Neuronal stem cell (in vitro differentiated cells): ENCODE data around the gene DCXR.

Experiments
- DNase-seq: peaks from one replicate; pipeline ENCODE4 v3.0.0-alpha.2; 2013; ENCODE audit warnings: low spot score
- H2AFZ ChIP-seq: one replicate; pipeline ENCODE4 v1.6.1; 2013; ENCODE audit warnings: mild to moderate bottlenecking, low read length, inconsistent platforms
- H2AK5ac ChIP-seq: 2 replicates; pipeline ENCODE4 v1.6.1; 2013; ENCODE audit warnings: low read depth, mild to moderate bottlenecking, inconsistent platforms, low read length, moderate library complexity, mixed read lengths
- H2BK120ac ChIP-seq: 2 replicates; pipeline ENCODE4 v1.6.1; 2013; ENCODE audit warnings: low read depth, mild to moderate bottlenecking, inconsistent platforms, low read length, moderate library complexity, mixed read lengths
- H2BK12ac ChIP-seq: one replicate; pipeline ENCODE4 v1.6.1; 2013; ENCODE audit warnings: low read length, inconsistent platforms
- H2BK15ac ChIP-seq: 2 replicates; pipeline ENCODE4 v1.6.1; 2013; ENCODE audit warnings: mild to moderate bottlenecking, low read length, inconsistent platforms, mixed read lengths
- H2BK5ac ChIP-seq: one replicate; pipeline ENCODE4 v1.6.1; 2013; ENCODE audit warnings: inconsistent platforms, mild to moderate bottlenecking, low read length, moderate library complexity
- H3K14ac ChIP-seq: one replicate; pipeline ENCODE4 v1.6.1; 2013; ENCODE audit warnings: low read length, inconsistent platforms
- H3K18ac ChIP-seq: 2 replicates; pipeline ENCODE4 v1.6.1; 2013; ENCODE audit warnings: low read length, inconsistent platforms
- H3K23ac ChIP-seq: 2 replicates; pipeline ENCODE4 v1.6.1; 2013; ENCODE audit warnings: low read depth, mild to moderate bottlenecking, mixed read lengths, low read length, inconsistent platforms; ENCODE audit not compliant: poor library complexity
- H3K27ac ChIP-seq: replicated peaks from 3 replicates; pipeline ENCODE4 v1.5.1; 2013; ENCODE audit warnings: low read length, inconsistent platforms
- H3K27me3 ChIP-seq, 3 experiments: 2 replicates each; pipeline ENCODE4 v1.6.1; 2013; ENCODE audit warnings: low read length in 3 of 3, mild to moderate bottlenecking in 2 of 3, inconsistent platforms in 1 of 3, low read depth in 1 of 3, mixed read lengths in 1 of 3, moderate library complexity in 1 of 3; ENCODE audit not compliant: control insufficient read depth in 3 of 3, insufficient read depth in 3 of 3
- H3K36me3 ChIP-seq, 2 donors: replicated peaks in 1 of 2; 2 replicates each; pipeline ENCODE4 v1.6.1; 2013; ENCODE audit warnings: low read length in 2 of 2; ENCODE audit not compliant: control insufficient read depth in 2 of 2, insufficient read depth in 2 of 2
- H3K4ac ChIP-seq: 2 replicates; pipeline ENCODE4 v1.6.1; 2013; ENCODE audit warnings: inconsistent platforms, mild to moderate bottlenecking, low read length, moderate library complexity
- H3K4me1 ChIP-seq, 2 donors: 1 replicate in 1 of 2; 2 replicates in 1 of 2; pipeline ENCODE4 v1.6.1; 2013; ENCODE audit warnings: low read length in 2 of 2, low read depth in 1 of 2; ENCODE audit not compliant: control insufficient read depth in 2 of 2, insufficient read depth in 1 of 2
- H3K4me2 ChIP-seq: one replicate; pipeline ENCODE4 v1.6.1; 2013; ENCODE audit warnings: mild to moderate bottlenecking, low read length, inconsistent platforms; ENCODE audit not compliant: insufficient read depth, poor library complexity, severe bottlenecking
- H3K4me3 ChIP-seq, 2 donors: 2 replicates each; pipeline ENCODE4 v1.5.1; 2013; ENCODE audit warnings: low read length in 2 of 2, mild to moderate bottlenecking in 2 of 2, inconsistent platforms in 1 of 2, moderate library complexity in 1 of 2
- H3K79me1 ChIP-seq: one replicate; pipeline ENCODE4 v1.6.1; 2013; ENCODE audit warnings: low read depth, mild to moderate bottlenecking, inconsistent platforms, low read length, moderate library complexity
- H3K9ac ChIP-seq: one replicate; pipeline ENCODE4 v1.6.1; 2013; ENCODE audit warnings: mild to moderate bottlenecking, low read depth, low read length, inconsistent platforms; ENCODE audit not compliant: poor library complexity
- H3K9me3 ChIP-seq, 2 donors: replicated peaks in 1 of 2; 2 replicates each; pipeline versions ENCODE3 to v1.6.1; 2013; ENCODE audit warnings: low read length in 2 of 2, mild to moderate bottlenecking in 2 of 2, inconsistent platforms in 1 of 2, low read depth in 1 of 2, mixed read lengths in 1 of 2, moderate library complexity in 1 of 2; ENCODE audit not compliant: control insufficient read depth in 2 of 2, insufficient read depth in 1 of 2
- H4K8ac ChIP-seq: one replicate; pipeline ENCODE4 v1.6.1; 2013; ENCODE audit warnings: low read depth, mild to moderate bottlenecking, inconsistent platforms, low read length, moderate library complexity
- H4K91ac ChIP-seq: one replicate; pipeline ENCODE4 v1.6.1; 2013; ENCODE audit warnings: low read length, low read depth, mild to moderate bottlenecking, inconsistent platforms; ENCODE audit not compliant: poor library complexity
- WGBS, 2 donors: extraction: QIAGEN DNeasy Blood & Tissue Kit; methylation state at CpG; one replicate each; pipeline ENCODE4 v1.1.7; 2013; ENCODE audit warnings: missing lambda C conversion rate in 2 of 2, mixed read lengths in 1 of 2; ENCODE audit not compliant: insufficient read length in 2 of 2, insufficient replicate concordance in 1 of 2; ENCODE audit errors: extremely low coverage in 2 of 2; 5-methylcytosine and 5-hydroxymethylcytosine counted together

Gene DCXR

GRCh38 chr17:82005701-82006348 lies 31.7 kb downstream of the DCXR start:
- Histone ChIP-seq H3K36me3 (no peaks in the 10 kb centered on the region), H3K27me3 (no peaks in the 10 kb centered on the region), H2BK5ac (peak overlapping the region; percentile 13), H3K27ac (peak overlapping the region; percentile 12), H3K4me2 (no peak overlapping the region), H2BK120ac (no peak overlapping the region), H4K8ac (peak overlapping the region; percentile 48), H3K4me1 (peaks cover 5 to 13% of the 10 kb centered on the region in 2 donors), H3K14ac (peak overlapping the region; percentile 63), H3K9me3 (no peaks in the 10 kb centered on the region), H2BK12ac (peak overlapping the region; percentile 94), H3K4ac (peak overlapping the region; percentile 37), H2AK5ac (peak overlapping the region; percentile 75), H3K4me3 (peak overlapping the region in 1 of 2 donors; percentile 63), H4K91ac (no peak overlapping the region), H3K79me1 (peaks cover 9% of the 10 kb centered on the region), H2AFZ (no peak overlapping the region), H3K18ac (peak overlapping the region; percentile 13), H3K23ac (peak overlapping the region; percentile 80), H3K9ac (peak overlapping the region; percentile 63), H2BK15ac (no peak overlapping the region)
- DNase-seq: no peak
- WGBS, 2 donors: no CpG with 5 or more reads among the region's 30 CpGs

GRCh38 chr17:82004517-82005455 lies 32.7 kb downstream of the DCXR start:
- peak overlapping the region; percentile 13 for H2BK5ac ChIP-seq
- peak overlapping the region; percentile 21 for H3K9ac ChIP-seq
- H3K79me1 ChIP-seq: peaks cover 14% of the 10 kb centered on the region
- H4K91ac ChIP-seq: no peak overlapping the region
- no peak for DNase-seq
- no CpG with 5 or more reads among the region's 41 CpGs for WGBS, 2 donors
- no peak overlapping the region for H2AFZ ChIP-seq
- no peak overlapping the region for H3K4ac ChIP-seq
- H2BK12ac ChIP-seq: no peak overlapping the region
- H3K23ac ChIP-seq: no peak overlapping the region
- no peak overlapping the region for H2BK15ac ChIP-seq
- no peak overlapping the region for H3K18ac ChIP-seq
- no peak overlapping the region for H2BK120ac ChIP-seq
- no peaks in the 10 kb centered on the region for H3K36me3 ChIP-seq
- H3K4me3 ChIP-seq: no peak overlapping the region
- no peak overlapping the region for H2AK5ac ChIP-seq
- no peak overlapping the region for H4K8ac ChIP-seq
- H3K14ac ChIP-seq: peak overlapping the region; percentile 38
- H3K27ac ChIP-seq: no peak overlapping the region
- no peaks in the 10 kb centered on the region for H3K9me3 ChIP-seq
- peaks cover 5 to 13% of the 10 kb centered on the region in 2 donors for H3K4me1 ChIP-seq
- no peaks in the 10 kb centered on the region for H3K27me3 ChIP-seq
- H3K4me2 ChIP-seq: no peak overlapping the region

- Histone ChIP-seq H3K4me2 (no peak overlapping the region), H2BK15ac (no peak overlapping the region), H3K79me1 (peaks cover 14% of the 10 kb centered on the region), H2AK5ac (no peak overlapping the region), H3K4me3 (no peak overlapping the region), H3K18ac (peak overlapping the region; percentile 60), H3K27me3 (no peaks in the 10 kb centered on the region), H3K4me1 (peaks cover 5 to 13% of the 10 kb centered on the region in 2 donors), H2BK5ac (no peak overlapping the region), H2AFZ (peak overlapping the region; percentile 70), H3K9ac (peak overlapping the region; percentile 73), H3K27ac (peak overlapping the region; percentile 35), H3K9me3 (no peaks in the 10 kb centered on the region), H2BK120ac (no peak overlapping the region), H3K36me3 (no peaks in the 10 kb centered on the region), H4K8ac (no peak overlapping the region), H3K23ac (peak overlapping the region; percentile 49), H3K14ac (no peak overlapping the region), H4K91ac (no peak overlapping the region), H3K4ac (no peak overlapping the region), H2BK12ac (no peak overlapping the region)
- no peak for DNase-seq
- no CpG with 5 or more reads among the region's 53 CpGs for WGBS, 2 donors
These were observed 33.8 kb downstream of the DCXR start for GRCh38 chr17:82003411-82004381.
